ENCODE data around the gene GSTM3.
A peak's percentile ranks its signal among the peaks of the same experiment; 100 is the strongest.

Gene GSTM3

DNA sequence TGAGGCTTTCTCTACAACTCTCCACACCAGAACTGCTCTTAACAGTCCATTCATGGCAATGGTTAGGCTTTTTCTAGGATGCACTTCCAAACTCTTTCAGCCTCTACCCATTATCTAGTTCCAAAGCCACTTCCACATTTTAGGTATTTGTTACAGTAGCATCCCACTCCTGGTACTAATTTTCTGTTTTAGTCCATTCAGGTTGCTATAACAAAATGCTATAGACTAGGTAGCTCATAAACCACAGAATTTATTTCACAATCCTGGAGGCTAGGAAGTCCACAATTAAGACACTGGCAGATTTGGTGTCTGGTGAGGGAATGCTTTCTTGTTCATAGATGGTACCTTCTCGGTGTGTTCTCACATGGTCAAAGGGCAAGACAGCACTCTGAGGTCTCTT, 40.1 kb upstream of the GSTM3 start:
- TF ChIP-seq POLR2AphosphoS5 (IDR thresholded peaks at IDR 0.05; ENCODE audit: low read depth, low read length) (no peak), SIN3A (IDR thresholded peaks at IDR 0.05; ENCODE audit: borderline replicate concordance, insufficient read depth, low read length) (no peak), FOXP2 (optimal IDR thresholded peaks at IDR 0.05; ENCODE audit: borderline replicate concordance, extremely low read depth, extremely low read length, insufficient read depth) (no peak), REST (IDR thresholded peaks at IDR 0.05; ENCODE audit: insufficient read depth in 1 of 2, low read depth in 2 of 2, low read length in 2 of 2) (no peak), TAF1 (IDR thresholded peaks at IDR 0.05; ENCODE audit: borderline replicate concordance, insufficient read depth, low read length) (no peak)

GRCh38 chr1:109777980-109778625, 37.3 kb upstream of the GSTM3 start:
- no peak for TF ChIP-seq FOXP2 (optimal IDR thresholded peaks at IDR 0.05; ENCODE audit: borderline replicate concordance, extremely low read depth, extremely low read length, insufficient read depth)
- no peak for TF ChIP-seq SIN3A (IDR thresholded peaks at IDR 0.05; ENCODE audit: borderline replicate concordance, insufficient read depth, low read length)
- TF ChIP-seq REST (IDR thresholded peaks at IDR 0.05; ENCODE audit: insufficient read depth in 1 of 2, low read depth in 2 of 2, low read length in 2 of 2): no peak
- no peak for TF ChIP-seq TAF1 (IDR thresholded peaks at IDR 0.05; ENCODE audit: borderline replicate concordance, insufficient read depth, low read length)
- TF ChIP-seq POLR2AphosphoS5 (IDR thresholded peaks at IDR 0.05; ENCODE audit: low read depth, low read length): no peak

DNA sequence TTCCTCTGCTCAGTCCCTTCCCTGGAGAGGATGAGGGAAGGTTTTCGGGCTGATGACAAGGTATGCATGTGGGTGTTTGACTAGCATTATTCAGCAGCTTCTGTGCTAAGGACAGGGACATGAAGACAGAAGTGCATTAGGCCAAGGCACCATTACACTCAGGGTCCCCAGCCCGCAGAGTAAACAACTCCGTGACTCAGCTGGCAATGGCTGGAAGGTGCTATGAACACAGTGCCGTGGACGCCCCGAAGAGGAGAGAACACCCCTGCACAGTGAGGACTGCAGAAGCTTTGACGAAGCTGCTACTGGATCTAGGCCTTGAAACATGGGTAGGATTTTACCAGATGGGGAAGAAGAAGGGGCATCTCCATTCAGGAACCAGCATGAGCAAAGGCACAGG, 36.6 kb upstream of the GSTM3 start:
- TF ChIP-seq REST (IDR thresholded peaks at IDR 0.05; ENCODE audit: insufficient read depth in 1 of 2, low read depth in 2 of 2, low read length in 2 of 2) (no peak), FOXP2 (optimal IDR thresholded peaks at IDR 0.05; ENCODE audit: borderline replicate concordance, extremely low read depth, extremely low read length, insufficient read depth) (no peak), POLR2AphosphoS5 (IDR thresholded peaks at IDR 0.05; ENCODE audit: low read depth, low read length) (no peak), TAF1 (IDR thresholded peaks at IDR 0.05; ENCODE audit: borderline replicate concordance, insufficient read depth, low read length) (no peak), SIN3A (IDR thresholded peaks at IDR 0.05; ENCODE audit: borderline replicate concordance, insufficient read depth, low read length) (no peak)

- TF ChIP-seq POLR2AphosphoS5 (IDR thresholded peaks at IDR 0.05; ENCODE audit: low read depth, low read length) (no peak), FOXP2 (optimal IDR thresholded peaks at IDR 0.05; ENCODE audit: borderline replicate concordance, extremely low read depth, extremely low read length, insufficient read depth) (peak; percentile 10)
Measured at GRCh38 chr1:109776911-109777310, 36.1 kb upstream of the GSTM3 start.

GRCh38 chr1:109776206-109776835, 35.5 kb upstream of the GSTM3 start:
- TF ChIP-seq POLR2AphosphoS5 (IDR thresholded peaks at IDR 0.05; ENCODE audit: low read depth, low read length): no peak
- no peak for TF ChIP-seq TAF1 (IDR thresholded peaks at IDR 0.05; ENCODE audit: borderline replicate concordance, insufficient read depth, low read length)
- TF ChIP-seq REST (IDR thresholded peaks at IDR 0.05; ENCODE audit: insufficient read depth in 1 of 2, low read depth in 2 of 2, low read length in 2 of 2): no peak
- TF ChIP-seq SIN3A (IDR thresholded peaks at IDR 0.05; ENCODE audit: borderline replicate concordance, insufficient read depth, low read length): no peak
- no peak for TF ChIP-seq FOXP2 (optimal IDR thresholded peaks at IDR 0.05; ENCODE audit: borderline replicate concordance, extremely low read depth, extremely low read length, insufficient read depth)
